HG03432 (cell line): ENCODE results near the gene MEF2C.

Source experiments
- ATAC-seq: cut with Tn5 transposase; IDR thresholded peaks from one replicate; pipeline ENCODE4 v1.9.1; 2021; ENCODE audit warnings: mild to moderate bottlenecking, moderate library complexity; ENCODE audit not compliant: unreplicated experiment

Gene MEF2C

DNA sequence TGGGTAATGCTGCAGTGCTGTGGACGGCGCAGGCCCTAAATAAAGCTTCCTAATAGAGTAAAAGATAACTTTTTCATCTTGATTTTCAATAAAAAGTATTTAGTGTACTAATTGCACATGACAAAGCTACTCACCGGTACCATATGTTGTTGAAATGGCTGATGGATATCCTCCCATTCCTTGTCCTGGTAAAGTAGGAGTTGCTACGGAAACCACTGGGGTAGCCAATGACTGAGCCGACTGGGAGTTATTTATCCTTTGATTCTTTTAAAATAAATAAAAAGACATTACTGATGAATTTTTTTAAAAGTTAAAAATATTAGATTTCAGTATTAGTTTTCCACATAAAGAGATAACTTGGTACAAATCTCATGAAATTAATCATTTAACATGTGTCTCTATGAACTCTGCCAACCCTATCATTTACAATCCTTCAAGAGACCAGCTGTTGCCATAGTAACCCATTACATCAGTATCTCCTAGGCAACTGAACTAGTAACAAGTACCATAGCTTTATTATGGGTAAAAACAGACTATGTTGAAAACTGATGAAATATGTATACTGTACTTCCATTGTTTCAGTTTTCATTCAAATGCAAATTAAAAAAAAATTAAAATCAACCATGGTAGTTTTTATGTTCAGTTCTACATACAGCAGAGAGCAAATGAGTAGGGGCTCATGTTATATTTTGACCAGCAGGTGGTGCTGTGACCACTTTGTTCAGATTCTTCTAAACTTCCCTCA, 153.7 kb downstream of the MEF2C start:
- peak; percentile 33 for ATAC-seq

DNA sequence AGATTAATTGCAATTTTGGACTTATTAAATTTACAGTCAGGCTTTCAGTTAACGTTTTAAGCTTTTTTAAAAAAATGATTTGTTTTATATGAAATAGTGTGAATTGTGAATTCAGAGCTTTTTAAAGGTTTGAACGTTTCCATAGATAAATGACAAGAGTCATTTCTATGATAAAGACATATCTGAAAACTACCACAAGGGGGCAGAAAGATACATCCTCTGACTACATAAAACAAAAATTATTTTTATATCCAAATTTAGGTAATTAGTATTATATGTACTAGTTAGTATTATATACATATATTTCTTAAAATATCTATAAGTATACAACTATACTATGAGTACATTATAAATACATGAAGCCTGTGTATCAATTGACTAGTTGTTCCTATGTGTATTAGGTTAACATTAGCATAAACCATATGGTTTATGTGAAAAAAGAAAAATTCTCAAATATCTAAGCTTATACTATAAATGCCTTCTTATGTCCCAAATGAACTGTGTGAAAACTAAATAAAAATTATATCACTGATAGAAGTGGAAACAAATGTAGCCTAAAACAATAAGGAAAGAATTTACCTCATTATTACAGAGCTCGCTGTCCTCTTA, 155.2 kb downstream of the MEF2C start:
- ATAC-seq: no peak

DNA sequence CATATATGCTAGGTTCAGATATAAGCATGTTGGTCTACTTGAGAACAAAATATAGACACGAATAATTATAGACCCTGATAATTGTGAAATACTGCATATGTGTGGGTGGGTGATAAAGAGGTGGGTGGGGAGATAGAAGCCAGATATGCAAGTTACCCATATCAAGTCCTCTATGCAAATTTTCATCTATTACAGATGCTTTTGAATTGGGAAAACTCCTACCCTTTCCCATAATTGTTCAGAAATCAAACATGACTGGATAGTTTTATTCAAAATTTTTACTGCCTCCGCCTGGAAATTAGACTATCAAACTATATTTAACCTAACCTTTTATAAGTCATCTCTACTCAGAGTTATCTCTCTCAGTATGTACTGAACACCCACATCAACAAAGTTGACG, 157.5 kb downstream of the MEF2C start:
- no peak for ATAC-seq

DNA sequence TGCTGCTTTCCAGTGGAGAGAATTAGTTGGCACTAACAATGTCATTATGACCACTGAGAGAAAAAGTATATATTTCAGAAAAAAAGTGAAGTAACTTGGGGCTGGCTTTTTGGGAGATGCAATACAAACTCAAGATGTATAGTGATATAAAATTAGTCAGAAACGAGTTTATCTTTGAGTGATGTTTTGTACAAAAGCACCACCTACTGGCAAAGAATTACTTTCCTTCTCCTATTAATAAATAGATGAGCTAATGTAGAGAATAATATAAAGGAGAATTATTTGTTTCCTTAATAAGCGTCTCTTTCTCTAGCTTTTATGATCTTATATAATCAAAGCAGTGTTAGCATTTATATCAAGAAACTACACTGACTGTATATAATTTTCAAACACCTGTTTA, 158.8 kb downstream of the MEF2C start:
- ATAC-seq: no peak

DNA sequence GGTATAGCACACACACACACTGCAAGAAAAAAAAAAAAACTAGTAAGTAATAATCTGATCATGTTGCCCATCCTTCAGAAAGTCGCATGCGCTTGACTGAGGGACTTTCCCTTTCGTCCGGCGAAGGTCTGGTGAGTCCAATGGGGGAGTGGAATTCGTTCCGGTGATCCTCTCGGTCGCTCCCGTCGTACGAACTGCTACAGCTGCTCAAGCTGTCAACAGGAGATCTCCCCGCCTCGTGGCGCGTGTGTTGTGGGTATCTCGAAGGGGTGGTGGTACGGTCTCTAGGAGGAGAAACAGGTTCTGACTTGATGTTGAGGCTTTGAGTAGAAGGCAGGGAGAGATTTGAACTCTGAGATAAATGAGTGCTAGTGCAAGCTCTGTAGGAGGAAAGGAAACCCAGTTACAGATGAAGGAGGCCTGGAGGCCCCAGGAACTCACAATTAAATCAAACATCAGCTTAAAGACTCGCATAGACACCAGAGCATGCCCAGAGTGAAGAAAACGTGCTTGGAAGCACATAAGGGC, 160.4 kb downstream of the MEF2C start:
- no peak for ATAC-seq

DNA sequence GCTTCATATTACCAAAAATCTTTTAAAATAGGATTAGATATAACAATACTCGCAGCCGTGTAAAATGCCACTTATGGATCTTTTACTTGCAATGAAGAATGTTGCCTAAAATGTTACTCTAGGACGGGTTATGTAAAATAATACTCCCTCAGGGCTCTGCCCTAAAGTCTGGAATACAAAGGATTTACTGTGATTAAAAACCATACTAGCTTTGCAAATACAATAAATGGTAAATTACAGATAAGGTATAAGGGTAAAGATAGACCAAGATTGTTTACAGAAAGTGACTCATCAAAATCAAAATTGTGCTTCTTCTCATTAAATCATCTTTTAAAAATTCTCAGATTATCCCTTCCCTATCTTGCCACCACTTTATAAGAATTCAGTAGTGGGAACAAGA, 163.6 kb downstream of the MEF2C start:
- ATAC-seq: no peak

DNA sequence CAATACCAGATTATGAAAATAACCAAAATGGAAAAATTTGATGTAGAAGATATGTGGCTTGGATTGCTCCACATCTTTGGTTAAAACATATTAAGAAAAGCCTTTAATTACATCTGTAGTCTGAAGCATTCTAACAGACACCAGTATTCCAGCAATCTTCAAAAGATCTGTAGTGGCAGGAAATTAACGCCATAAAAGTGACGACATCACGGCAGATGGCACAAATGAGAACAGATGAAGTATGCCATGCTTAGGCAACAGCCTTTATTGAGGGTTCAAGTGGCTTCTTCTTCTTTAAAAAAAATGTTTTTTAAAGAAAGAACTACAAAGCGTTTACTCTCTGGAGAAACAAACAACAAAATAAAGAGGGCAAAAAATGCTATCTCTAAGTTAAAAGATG, 164.2 kb downstream of the MEF2C start:
- ATAC-seq: no peak

DNA sequence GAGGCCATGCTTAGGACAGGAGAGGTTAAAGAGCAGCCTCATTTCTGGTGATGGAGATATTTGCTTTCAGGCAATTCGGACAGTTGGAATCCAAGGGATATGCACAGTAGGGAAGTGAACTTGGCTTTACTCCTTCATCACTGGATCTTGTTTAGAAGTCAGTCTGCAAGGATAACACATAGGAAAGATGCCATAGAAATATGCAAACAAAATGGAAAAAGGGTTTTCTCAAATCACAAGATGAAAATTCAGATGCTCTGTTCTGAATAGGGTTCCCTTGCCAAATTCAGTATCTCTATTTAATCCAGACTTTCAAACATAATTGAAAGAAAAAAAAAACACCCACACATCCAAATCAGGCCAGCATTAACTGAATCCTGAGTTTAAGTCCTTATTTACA, 166.9 kb downstream of the MEF2C start:
- ATAC-seq: no peak

DNA sequence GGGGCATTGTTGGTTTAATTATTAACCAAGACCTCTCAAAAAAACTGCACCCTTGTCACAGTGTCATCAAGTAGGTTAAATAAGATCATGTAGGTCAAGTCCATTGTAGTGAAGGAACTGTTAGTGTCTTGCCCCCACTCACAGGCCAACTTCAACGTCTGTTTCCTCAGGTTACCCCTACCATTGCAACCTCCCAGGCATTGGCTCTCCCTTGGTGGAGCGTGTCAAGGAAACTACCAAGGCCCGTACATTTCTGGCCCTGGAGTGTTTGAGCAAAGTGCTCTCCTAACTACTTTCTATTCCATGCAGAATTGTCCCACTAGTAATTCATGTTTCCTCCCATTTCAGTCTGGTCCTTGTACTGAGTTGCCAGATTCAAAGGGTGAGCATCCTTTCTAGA, 167.5 kb downstream of the MEF2C start:
- no peak for ATAC-seq

DNA sequence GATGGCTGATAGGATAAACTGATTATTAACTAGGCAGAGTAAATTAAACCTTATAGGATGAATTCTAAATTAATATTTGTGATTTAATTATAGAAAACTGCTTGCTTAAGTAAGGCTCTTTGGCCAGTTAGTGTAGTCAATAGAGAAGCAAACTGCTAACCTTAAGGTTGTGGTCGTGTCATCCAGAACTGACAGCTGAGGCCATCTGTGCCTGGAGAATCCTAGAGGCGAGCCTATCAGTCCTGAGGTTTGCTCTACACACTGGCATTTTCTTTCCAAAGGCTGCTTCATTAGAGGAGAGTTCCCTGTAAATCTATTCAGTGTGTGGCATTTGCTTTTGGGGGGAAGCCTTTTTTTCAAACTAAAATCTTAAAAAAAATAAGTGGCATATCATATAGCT, 169.2 kb downstream of the MEF2C start:
- no peak for ATAC-seq

DNA sequence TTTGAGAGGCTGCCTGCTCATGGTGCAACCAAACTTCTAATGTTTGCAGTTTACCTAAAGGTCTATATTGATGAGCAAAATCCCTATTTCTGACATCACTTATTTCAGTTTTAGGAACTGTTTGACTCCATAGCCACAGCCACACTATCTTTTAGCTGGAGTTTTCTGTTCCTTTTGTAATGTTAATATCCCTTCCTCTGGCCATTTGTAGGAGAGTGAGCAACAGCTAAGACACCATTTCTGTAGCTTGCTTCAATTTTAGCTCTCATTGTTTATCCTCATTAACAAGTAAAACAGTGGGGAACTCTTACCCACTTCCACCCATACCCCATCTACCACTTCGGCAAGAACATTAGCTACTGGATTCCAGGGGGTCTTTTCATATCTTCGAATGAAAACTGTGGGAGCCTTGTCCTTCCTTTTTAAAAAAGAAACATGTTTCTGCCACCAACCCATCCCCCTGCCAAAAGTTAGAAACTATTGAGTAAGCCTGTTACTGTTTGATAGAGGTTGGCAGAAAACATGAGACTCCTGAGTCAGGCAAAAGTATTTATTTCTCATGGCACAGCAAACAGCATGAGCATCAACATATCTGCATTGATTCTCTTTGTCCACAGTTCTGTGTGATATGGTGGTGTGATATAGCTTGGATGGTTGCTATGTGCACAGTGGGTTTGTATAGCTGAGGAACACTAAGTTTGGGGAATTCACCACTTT, 174.1 kb downstream of the MEF2C start:
- no peak for ATAC-seq

DNA sequence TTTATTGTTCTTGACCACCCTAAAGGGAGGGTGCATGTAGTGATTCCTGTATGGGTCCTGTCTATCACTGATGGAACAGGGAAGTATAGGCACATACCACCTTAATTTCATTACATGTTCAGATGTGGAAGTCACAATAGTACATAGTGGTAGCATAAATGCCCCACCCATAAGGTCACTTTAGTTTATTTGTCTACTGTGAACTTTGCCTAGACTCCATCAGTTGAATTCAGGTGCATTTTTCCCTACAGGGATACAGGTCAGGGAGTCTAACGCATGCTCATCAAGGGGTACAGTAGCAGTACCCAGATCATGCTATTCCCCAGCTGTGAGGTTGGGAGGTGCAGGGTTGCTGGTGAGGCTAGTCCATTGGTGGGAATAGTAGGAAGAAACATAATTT, 175.0 kb downstream of the MEF2C start:
- no peak for ATAC-seq

DNA sequence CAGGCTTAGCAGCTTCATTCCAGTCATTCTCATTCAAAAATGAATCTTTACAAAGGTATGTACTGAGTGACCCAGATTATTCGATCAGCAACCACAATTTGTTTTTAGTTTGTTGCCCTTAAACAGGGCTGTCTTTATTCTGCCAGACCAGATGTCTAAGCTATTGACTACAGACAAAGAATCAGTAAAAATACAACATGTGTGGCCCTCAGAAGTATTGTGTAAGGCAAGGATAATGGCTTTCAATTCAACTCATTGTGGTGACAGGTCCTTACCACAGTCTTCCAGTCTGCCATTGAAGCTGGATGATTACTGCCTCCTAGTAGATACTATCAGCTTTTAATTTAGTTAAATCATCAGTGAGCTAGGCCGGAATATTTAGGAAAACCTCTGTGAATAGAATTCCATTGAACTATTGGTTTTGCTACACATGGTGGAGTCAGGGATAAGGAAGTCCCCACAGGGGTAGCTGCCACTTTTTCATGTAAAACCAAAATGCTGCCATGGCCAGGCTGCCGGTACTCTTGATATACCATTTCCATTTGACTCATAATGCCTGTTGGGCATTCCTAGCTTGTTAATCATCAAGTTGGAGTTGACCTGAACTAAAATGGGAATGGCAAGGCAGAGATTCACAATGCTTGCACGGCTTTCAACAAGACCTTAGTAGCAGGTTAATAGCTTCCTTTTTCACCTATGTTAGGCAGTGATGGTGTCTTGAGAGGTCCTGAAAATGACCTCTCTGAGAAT, 175.6 kb downstream of the MEF2C start:
- no peak for ATAC-seq

DNA sequence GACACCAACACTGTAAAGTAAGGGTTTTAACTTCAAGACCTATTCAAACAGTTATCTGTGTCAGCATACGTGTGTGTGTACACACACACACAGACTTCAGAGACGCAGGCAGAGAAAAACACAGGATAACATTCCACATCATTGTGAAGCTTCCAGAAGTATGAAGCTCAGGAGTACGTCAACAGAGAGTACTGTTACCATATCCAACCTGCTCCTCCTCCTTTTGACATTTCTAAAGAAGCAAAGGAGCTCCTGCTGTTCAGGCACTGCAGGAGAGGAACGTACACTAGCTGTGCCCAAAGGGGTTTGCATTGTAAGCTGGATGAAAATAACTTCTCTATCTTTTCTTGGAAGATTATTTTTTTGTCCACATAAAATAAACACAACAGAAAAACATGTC, 180.7 kb downstream of the MEF2C start:
- no peak for ATAC-seq

DNA sequence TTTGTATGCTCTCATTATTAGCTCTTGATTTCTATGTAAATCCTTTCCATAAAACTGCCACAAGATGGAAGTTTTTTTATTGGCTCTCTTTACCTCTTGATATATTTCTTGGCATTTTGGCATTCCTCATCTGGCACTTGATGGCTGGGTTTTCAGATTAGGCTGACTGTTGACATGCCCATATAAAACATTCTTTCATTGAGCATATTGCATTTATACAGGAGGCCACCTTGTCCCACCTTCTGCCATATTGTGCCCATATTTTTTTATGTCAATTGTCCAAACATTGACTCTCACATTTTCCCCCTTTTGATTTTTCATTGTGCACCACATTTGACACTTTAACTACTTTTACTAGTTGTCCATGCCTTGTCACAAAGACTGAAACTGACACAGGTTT, 182.9 kb downstream of the MEF2C start:
- ATAC-seq: no peak

DNA sequence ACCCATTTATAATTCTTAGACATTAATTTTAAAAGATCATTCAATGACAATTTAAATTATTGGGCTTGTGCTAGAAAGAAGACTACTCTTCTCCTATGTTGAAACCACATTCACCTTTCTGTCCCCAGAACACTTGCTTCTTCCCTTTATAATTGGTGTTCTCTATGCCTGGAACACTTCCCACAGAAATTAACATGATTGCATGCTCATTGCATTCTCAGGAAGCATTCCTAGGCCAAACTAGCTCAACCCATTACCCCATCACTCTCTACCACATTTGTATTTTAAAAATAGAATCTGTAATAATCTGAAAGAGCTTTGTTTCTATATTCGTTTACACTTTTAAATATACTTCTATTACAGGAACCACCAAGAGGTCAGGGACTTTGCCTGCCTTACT, 184.7 kb downstream of the MEF2C start:
- ATAC-seq: no peak

DNA sequence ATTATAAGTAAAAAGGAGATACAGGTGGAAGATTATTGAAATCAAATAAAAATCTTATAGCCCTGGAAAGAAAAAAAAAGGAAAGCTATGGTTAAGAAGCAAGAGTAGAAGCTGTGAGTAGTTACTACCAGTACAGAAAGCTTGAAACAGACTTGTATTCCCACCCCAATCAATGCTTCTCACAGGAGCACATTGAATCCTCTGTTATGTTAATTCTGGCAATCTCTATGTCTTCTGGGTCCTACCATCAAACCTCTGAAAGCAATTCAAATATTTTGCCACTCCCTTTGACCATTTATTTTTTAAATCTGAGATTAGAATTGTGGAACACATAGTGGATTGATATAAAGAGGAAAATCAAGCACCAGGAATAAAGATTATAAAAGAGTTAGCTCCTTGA, 186.5 kb downstream of the MEF2C start:
- ATAC-seq: no peak

DNA sequence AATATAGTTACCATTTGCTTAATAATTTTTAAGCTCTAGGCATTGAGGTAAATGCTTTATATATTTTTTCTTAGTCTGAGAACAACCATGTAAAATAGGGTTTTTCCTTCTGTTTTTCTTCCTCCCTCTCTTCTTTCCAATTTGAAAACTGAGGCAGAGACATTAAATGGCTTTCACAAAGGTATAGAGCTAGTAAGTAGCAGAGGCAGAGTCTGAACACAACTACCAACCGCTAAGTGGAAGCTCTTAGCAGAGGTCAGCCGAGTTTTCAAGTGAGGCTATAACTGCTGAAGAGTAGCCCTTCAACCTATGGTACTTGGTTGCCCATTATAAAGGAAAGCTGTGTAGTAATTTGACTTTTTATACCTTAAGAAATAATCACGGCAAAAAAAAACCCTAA, 187.1 kb downstream of the MEF2C start:
- no peak for ATAC-seq

DNA sequence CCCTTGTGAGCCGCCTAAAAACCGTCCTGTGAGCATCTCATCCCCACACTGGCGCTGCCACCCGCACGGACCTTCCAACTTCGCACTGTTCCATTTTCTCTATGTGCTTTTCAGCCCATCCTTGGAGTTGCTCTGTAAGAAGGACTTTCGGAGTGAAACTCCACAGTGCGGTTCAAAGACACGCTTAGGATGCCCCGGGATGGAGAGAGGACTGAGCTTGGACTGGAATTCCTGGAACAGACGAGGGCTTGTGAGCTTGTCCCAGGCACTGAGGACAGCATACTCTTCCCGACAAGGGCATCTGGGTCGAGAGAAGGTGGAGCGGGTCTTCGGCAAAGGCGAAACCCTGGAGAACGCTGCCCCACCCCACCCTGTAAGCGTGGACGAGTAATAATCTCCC, 187.8 kb downstream of the MEF2C start:
- no peak for ATAC-seq

DNA sequence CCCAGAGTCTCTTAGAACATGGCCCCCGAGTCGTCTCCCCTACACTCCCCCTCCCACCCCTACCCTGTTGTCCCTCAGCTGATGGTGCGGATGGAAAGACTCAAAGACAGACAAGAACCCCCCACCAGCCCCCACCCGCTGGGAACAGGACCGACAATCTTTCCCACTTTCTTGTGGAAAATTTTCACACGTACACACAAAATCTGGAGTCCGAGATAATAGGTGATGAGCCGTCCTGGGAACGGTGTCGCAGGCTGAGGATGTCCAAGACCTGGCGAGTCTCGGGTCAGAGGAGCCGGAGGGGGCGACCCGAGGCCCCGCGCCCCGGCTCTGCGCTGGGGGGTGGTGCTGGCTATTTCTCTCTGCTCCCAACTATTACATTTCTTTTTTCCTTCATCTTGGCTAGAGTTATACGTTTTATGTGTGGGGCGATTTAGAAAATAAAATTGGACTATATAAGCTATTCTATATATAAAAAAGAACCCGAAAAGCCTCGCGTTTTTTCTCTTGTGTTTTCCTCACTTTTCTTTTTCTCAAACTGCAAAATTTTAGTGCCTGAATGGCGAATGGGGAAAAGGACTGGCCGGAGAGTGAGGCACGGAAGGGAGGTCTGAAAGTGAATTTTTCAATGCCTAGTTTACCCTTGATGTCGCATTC, 188.8 kb downstream of the MEF2C start:
- ATAC-seq: no peak
